Endometrium (tissue), 2 donors: ENCODE measurements around the gene INSR.
"Not testable (repeated sequence)": the region's sequence is repeated elsewhere in the genome, so short reads cannot be mapped to it uniquely, and the experiment has no call there.

Source experiments
- FAIRE-seq: peaks from 2 replicates; lab custom pipeline; 2012; peaks lifted over from hg19 to GRCh38; lab: Jason Lieb, UNC
- donor health status: control.
- donor health status: control.

INSR gene

DNA sequence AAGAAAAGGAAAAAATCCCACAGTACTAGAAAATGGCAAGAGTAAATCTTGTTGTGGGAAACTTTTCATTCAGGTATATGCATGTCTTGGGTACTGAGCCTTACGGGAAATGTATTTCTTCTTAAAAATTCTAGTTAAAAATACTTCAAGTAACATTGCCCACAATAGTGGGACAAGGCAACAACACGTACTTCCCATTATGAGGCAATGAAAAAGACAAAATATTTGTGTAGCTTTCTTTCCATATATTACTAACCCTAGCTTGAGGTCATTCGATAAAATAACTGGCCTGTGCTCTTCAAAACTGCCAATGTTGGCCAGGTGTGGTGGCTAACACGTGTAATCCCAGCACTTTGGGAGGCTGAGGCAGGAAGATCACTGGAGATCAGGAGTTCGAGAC is 99.2 kb downstream of the INSR start:
- no peak for FAIRE-seq

DNA sequence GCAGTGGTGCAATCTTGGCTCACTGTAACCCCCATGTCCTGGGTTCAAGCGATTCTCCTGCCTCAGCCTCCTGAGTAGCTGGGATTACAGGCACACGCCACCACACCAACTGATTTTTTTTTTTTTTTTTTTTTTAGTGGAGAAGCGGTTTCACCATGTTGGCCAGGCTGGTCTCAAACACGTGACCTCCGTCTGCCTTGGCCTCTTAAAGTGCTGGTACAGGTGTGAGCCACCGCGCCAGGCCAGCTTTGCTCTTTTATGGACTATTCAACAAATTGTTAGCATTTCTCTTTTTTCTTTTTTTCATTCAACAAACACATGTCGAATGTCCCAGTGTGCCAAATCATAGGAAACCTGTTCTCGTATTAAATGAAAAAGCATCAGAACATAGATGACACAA is 99.6 kb downstream of the INSR start:
- no peak for FAIRE-seq

DNA sequence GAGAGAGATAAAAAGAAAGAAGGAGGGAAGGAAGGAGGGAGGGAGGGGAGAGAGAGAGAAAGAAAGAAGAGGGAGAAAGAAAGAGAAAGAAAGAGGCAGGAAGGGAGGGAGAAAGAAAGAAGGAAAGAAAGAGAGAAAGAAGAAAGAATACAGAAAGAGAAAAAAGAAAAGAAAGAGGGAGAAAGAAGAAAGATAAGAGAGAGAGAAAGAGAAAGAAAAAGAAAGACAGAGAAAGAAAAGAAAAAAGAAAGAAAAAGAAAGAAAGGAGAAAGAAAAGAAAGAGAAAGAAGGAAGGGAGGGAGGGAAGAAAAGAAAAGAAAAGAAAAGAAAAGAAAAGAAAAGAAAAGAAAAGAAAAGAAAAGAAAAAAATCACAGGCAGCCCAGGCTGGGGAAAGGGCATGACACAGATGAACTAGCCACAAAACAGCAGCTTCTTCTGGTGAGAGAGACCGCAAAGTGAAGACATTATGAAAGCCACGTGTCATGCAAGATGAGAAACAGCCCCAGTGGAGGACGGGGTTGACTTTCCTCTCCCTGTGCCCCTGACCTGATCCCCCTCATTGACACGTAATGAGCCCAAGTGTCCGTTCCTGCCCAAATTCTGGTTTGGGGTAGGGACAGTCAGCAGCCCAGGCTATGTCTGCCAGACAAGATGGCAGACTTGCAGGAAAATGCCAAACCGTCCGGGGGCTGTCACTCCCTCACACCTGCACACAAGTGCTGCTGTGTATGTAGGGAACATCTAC is 102.1 kb downstream of the INSR start:
- no peak for FAIRE-seq

DNA sequence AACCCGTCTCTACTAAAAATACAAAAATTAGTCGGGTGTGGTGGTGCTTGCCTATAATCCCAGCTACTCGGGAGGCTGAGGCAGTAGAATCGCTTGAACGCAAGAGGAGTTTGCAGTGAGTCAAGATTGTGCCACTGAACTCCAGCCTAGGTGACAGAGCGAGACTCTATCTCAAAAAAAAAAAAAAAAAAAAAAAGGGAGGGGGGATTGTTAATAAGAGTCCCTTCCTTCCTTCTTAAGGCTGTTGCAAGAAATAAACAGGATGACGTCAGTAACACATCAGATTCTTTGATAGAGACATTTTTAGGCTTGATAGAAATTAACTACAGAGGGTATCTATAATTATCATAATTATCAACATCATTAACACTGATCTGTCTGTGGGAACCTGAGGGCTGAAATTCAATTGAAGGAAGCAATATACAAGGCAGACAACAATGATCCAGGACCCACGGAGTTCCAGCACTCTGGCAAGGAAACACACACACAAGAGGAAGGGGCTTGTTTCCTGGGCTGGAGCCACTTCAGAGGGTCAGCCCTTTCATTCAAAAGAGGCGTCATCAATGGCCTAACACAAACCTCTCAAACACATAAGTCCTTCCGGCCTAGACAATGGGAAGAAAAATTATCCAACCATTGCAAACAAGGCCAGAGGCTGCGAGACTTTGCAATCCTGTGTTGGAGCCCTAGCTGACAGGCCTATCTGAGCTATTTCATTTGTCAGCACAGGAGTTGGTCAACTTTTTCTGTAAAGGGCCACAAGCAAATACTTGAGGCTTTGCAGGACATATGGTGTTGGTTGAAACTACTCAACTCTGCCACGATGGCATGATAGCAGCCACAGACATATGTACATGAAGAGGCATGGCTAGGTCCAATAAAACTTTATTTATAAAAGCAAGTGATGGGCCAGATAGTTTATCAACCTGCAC is 105.2 kb downstream of the INSR start:
- no peak for FAIRE-seq

DNA sequence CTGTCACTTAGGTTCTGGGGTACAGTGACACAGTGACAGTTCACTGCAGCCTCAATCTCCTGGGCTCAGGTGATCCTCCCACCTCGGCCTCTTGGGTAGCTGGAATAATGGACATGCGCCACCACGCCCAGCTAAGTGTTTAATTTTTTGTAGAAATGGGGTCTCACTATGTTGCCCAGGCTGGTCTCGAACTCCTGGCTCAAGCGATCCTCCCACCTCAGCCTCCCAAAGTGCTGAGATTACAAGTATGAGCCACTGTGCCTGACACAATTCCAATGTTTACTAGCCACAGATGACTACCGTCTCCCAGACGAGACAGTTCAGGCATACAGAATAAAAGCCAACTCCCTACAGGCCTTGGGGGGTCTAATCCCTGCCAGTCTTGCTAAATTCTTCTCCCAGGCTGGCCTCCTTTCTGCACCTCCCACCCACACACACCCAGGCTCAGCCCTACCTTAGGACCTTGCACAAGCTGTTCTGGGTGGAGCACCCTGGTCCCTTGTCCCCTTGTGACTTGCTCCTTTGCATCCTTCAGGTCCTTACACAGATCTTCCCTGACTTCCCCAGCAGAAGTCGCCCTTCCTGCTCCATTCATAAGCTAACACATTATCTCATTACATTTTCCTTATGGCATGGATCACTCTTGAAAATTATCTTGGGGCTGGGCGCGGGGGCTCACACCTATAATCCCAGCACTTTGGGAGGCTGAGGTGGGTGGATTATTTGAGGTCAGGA is 106.4 kb downstream of the INSR start:
- no peak for FAIRE-seq

DNA sequence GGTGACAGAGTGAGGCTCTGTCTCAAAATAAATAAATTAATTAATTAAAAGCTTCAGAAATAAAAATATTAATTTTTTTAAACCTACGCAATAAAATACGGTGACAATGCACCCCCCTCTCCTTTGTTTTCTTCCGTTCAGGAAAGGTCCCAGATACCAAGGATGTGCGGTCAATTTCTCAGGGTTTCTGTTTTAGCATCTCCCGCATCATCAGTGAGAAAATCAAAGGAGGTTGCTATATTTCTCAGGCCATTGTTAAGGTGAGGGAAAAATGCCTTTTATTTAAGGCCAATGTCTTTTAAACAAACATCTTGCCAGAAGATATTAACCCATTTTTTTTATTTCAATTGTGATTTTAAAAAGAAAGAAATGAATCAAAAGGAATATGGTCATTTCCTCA is 111.7 kb downstream of the INSR start:
- FAIRE-seq: no peak

DNA sequence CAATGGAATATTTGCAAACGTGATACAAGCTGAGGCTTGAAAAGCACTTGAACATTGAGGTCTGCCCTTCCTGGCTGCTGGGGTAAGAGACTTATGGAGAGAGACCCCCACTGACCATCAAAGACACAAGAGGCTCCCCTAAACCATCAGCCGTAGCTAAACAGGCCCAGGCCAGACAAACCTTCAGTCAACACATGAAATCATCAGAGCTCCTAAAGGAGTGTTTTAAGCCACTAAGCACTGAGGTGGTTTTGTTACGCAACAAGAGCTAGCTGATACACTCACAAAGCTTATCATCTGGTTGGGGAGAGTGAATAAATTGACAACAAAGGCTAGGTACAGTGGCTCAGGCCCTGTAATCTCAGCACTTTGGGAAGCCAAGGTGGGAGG is 114.3 kb downstream of the INSR start:
- no peak for FAIRE-seq

DNA sequence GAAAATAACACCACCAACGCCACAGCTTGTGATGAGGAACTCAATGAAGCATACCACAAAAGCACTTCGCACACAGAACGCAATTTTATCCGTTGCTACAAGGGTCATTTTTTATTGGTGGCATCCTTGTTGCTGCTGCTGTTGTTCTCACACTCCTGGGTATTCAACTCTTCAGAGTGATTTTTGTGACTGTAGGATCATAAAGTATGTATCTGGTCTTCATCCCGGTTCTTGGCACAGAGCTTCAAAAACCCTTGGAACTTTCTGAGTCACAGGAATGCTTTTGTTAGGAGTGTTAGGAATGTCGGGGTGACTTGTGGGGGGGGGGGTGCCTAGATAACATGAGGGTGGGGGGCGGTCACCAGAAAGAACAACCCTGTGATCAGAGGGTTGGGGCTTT is 116.3 kb downstream of the INSR start:
- peak; percentile 23 for FAIRE-seq

DNA sequence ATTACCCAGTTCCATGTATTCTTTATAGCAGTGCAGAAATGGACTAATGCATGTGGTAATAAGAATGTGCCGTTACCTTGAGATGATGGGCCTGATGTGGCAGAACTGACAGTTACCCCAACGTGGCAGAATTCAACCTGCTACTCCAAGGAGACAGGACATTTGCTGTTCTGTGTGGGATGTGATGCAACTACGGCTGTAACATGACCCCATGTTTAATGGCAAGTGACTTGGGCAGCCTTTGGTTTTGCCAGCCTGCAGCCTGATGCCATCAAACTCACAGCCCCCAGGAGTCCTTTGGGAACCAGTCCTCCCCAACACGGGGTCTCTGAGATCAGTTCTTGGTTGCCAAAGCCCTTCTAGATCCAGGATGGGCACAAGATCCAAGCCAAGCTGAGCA is 117.4 kb downstream of the INSR start:
- FAIRE-seq: no peak

DNA sequence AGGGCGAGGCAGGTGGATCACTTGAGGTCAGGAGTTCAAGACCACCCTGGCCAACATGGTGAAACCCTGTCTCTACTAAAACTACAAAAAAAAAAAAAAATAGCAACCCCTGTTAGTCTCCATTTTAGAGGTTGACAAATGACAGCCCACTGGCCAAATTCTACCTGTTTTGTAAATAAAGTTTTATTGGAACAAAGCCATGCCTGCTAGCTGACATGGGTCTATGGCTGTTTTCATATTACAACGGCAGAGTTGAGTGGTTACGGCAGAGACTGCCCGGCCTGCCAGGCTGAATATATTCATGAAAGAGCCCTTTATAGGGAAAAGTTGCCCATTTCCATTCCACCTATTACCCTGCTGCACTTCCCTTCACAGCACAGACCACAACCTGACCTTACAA is 121.4 kb downstream of the INSR start:
- FAIRE-seq: no peak

DNA sequence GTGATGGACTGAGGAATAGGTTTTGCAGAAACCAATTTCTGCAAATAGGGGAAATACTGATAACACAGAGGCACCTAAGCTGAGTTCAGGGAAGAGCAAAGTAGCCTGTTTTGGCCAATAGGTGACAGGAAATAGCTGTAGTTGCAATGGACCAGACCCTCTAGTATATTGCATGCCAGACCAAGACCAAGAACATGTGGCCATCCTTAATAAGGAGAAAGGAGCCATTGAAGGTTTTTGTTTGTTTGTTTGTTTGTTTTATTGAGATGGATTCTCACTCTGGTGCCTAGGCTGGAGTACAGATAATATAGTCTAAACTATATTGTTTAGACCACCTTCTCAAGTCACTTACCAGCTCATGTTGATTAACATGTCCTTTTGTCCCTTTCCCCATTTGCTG is 123.2 kb downstream of the INSR start:
- no peak for FAIRE-seq

DNA sequence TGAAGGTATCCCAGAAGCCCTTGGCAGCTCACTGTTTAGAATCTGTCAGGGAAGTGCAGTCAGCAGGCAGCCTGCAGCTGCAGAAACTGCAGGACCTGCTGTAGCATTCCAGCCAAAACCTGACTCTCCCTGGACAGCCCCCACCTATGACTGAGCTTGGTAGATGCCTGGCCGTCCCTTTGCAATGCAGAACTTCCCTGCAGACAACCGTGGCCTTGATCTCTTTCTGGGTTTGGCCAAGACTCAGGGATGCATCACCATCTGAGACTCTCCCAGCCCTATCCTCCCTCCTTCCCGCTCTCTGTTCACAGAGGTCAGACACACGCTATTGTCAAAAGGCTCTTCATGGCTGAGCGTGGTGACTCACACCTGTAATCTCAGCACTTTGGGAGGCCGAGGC is 125.3 kb downstream of the INSR start:
- no peak for FAIRE-seq

DNA sequence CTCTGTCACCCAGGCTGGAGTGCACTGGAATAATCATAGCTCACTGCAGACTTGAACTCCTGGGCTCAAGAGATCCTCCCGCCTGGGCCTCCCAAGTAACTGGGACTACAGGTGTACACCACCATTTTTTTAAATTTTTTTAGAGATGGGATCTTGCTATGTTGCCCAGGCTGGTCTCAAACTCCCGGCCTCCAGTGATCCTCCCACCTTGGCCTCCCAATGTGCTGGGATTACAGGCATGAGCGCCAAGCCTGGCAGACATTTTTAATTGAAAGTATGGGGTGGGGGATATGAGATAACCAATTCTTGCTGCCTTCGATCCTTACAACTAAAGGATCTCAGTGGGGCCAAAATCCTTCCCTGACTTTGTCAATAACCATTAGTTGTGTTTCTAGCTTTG is 132.9 kb downstream of the INSR start:
- FAIRE-seq: no peak

DNA sequence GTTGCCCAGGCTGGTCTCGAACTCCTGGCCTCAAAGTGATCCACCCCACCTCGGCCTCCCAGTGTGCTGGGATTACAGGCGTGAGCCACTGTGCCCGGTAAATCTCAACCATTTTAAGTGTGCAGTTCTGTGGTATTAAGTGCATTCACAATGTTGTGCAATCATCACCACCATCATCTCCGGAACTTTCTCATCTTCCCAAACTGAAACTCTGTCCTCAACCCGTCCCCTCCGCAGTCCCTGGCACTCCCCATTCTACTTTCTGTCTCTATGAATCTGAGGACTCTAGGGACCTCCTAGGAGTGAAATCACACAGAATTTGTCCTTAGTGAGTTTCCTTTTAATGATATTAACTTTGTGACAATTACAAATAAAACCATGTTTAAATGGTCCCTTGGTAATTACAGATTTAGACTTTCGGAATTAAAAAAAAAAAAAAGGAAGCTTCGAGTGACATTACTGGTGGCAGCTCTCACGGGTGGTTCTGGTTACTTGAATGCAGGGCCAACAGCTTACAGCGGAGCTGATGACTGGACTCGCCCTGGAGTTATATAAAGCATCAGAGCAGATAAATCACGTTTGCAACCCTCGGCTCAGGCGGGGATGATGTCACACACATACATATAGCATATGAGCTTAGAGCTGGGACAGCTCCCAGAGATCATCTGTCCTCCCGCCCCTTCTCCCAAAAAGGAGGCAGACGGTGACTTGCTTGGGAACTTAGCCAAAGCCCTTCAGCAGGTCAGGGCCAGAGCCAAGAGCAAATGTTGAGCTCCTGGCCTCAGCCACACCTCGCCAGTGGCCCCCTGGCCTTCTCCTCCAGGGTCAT is 134.9 kb downstream of the INSR start:
- no peak for FAIRE-seq

DNA sequence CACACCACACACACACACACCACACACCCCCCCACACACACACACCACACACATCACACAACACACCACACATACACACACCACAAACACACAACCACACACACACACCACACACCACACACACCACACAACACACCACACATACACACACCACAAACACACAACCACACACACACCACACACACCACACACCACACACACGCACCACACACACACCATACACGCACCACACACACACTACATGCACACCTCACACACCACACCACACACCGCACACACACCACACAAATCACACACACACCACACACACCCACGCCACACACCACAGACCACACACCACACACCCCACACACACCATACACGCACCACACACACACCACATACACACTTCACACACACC is 141.2 kb downstream of the INSR start:
- FAIRE-seq: no peak

DNA sequence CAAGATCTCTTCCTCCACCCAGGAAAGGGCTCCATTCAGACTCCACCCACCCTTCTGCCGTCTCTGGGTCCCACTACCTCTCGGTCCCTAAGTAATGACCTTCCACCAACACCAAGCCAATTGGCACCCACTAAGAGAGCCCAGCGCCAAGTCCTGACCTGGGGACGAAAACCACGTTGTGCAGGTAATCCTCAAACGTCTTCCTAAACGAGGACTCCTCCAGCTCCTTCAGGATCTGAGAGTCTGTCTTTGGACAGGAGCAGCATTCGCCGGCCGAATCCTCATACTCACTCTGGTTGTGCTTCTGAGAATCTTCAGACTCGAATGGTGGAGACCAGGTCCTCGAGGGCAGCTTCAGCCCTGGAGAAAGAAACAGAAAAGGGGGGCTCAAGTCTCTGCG is 141.6 kb downstream of the INSR start:
- no peak for FAIRE-seq

DNA sequence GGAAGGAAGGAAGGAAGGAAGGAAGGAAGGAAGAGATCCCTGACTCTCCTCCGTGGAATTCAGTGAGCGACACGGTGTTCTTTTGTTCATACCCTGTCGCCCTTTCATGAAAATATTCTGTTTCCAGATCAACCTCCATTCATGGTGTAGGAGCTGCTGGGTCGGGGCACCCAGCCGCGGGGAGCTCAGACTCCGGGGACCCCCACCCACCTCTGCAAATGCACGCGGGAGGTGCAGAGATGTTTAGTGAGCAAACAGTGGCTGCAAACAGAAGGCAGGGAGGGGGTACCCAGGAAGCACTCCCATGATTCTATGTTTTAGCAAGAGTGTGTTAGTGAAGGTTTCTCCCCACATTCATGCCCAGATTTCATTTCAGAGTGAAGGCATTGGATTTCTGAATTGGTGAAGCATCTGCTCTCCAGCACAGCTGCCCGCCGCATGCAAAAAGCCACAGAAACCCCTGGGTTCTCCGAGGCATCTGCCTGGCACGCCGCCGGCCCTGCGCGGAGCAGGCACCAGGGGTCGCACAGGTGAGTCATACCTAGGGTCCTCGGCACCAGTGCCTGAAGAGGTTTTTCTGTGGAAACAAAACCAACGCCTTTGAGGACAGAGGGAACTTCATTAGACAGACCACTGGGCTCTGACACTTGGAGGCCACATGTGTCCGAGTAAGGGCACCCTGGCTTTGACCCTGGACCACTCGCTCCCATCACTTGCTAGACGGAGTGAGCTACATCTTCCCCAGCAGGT is 144.1 kb downstream of the INSR start:
- no peak for FAIRE-seq

DNA sequence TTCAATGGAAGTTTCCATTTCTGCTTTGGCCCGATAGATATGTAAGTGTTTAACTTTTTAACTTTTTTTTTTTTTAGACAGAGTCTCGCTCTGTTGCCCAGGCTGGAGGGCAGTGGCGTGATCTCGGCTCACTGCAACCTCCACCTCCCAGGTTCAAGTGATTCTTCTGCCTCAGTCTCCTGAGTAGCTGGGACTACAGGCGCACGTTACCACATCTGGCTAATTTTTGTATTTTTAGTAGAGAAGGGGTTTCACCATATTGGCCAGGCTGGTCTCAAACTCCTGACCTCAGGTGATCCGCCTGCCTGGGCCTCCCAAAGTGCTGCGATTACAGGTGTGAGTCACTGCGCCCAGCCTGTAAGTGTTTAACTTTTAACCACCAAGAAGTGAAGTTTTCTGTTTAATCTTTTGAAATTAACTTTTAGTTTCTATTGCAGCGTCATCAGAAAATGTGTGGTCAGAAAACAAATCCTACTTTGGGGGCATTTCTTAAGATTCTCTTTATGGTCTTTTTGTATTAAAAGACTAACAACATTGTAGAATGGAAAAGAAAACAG is 147.0 kb downstream of the INSR start:
- not testable (repeated sequence) for FAIRE-seq

DNA sequence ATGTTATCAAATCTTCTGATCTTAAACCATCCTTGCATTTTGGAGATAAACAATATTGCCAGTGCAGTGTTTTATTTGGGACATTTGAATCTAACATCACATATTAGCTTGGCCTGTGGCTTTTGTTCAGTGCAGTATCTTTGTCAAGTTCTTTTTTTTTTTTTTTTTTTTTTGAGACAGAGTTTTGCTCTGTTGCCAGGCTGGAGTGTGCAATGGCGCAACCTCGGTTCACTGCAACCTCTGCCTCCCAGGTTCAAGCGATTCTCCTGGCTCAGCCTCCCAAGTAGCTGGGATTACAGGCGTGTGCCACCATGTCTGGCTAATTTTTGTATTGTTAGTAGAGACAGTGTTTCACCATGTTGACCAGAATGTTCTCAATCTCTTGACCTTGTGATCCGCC is 148.1 kb downstream of the INSR start:
- not testable (repeated sequence) for FAIRE-seq

DNA sequence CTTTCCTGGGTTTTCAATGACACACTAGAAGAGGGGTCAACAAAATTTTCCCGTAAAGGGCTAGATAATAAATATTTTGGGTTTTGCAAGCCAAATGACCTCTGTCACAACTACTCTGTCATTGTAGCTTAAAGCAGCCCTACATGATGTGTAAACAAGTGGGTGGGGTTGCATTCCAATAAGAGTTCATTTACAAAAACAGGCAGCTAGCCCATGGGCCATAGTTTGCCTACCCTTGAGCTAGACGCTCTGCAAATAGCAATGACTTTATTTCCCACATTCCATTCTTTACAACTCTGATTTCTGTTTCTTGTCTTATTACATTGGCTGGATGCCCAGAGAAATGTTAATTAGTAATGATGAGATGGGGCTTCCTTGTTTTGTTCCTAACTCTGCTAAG is 148.7 kb downstream of the INSR start:
- peak; percentile 99 for FAIRE-seq

DNA sequence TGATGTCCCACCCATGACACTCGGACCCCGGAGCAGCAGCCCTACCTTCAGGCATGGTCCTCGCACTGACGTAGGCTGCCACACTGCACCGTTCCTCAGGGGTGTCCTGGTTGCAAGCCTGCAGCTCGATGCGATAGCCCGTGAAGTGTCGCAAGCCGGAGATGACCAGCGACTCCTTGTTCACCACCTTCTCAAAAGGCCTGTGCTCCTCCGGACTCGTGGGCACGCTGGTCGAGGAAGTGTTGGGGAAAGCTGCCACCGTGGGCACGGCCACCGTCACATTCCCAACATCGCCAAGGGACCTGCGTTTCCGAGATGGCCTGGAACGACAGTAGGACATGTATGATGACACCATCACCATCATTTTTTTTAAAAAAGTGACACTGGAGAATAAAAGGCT is 151.4 kb downstream of the INSR start:
- FAIRE-seq: no peak
